H9 (cell line): ENCODE data around the gene SZT2. TPM values are rescaled to one million over a fixed set of nuclear protein-coding genes. Genes with fewer than 3 reads are reported as not detected.

Experiments used
- DNase-seq: peaks from one replicate; pipeline ENCODE4 v3.0.0-alpha.2; 2017
- H2AFZ ChIP-seq: one replicate; pipeline ENCODE4 v1.6.1; 2013; ENCODE audit warnings: mild to moderate bottlenecking, low read length, control low read depth, moderate library complexity
- H2AK5ac ChIP-seq: 2 replicates; pipeline ENCODE4 v1.6.1; 2013; ENCODE audit warnings: low read length, control low read depth, mixed read lengths; ENCODE audit not compliant: insufficient read length
- H2BK120ac ChIP-seq: one replicate; pipeline ENCODE4 v1.6.1; 2013; ENCODE audit warnings: low read depth, mild to moderate bottlenecking, low read length, control low read depth, inconsistent platforms; ENCODE audit not compliant: poor library complexity, severe bottlenecking
- H2BK12ac ChIP-seq: 2 replicates; pipeline ENCODE4 v1.6.1; 2013; ENCODE audit warnings: low read length, control low read depth, mixed read lengths, low read depth; ENCODE audit not compliant: insufficient read length
- H2BK15ac ChIP-seq: 2 replicates; pipeline ENCODE4 v1.6.1; 2013; ENCODE audit warnings: low read depth, low read length, control low read depth
- H2BK20ac ChIP-seq: one replicate; pipeline ENCODE4 v1.6.1; 2013; ENCODE audit warnings: low read depth, mild to moderate bottlenecking, low read length, control low read depth, inconsistent platforms; ENCODE audit not compliant: poor library complexity, severe bottlenecking
- H2BK5ac ChIP-seq: 2 replicates; pipeline ENCODE4 v1.6.1; 2013; ENCODE audit warnings: low read length, control low read depth, mixed read lengths; ENCODE audit not compliant: insufficient read length
- H3K14ac ChIP-seq: 2 replicates; pipeline ENCODE4 v1.6.1; 2013; ENCODE audit warnings: low read length, control low read depth; ENCODE audit not compliant: insufficient read depth
- H3K18ac ChIP-seq: 2 replicates; pipeline ENCODE4 v1.6.1; 2013; ENCODE audit warnings: low read depth, mild to moderate bottlenecking, mixed read lengths, low read length, control low read depth; ENCODE audit not compliant: insufficient read length
- H3K23ac ChIP-seq: 2 replicates; pipeline ENCODE4 v1.6.1; 2013; ENCODE audit warnings: low read length, control low read depth, mixed read lengths, low read depth; ENCODE audit not compliant: insufficient read length
- H3K23me2 ChIP-seq: 2 replicates; pipeline ENCODE4 v1.6.1; 2013; ENCODE audit warnings: low read depth, mild to moderate bottlenecking, mixed read lengths, low read length, control low read depth; ENCODE audit not compliant: insufficient read length, poor library complexity, severe bottlenecking
- H3K27ac ChIP-seq: 2 replicates; pipeline ENCODE4 v1.5.1; 2013; ENCODE audit warnings: low read length, control low read depth, mixed read lengths, low read depth; ENCODE audit not compliant: insufficient read length
- H3K27me3 ChIP-seq: 2 replicates; pipeline ENCODE4 v1.6.1; 2013; ENCODE audit warnings: low read length, control low read depth, inconsistent platforms; ENCODE audit not compliant: insufficient read depth
- H3K4ac ChIP-seq: 2 replicates; pipeline ENCODE4 v1.6.1; 2013; ENCODE audit warnings: low read depth, mild to moderate bottlenecking, control low read depth, inconsistent platforms, low read length, moderate library complexity
- H3K4me1 ChIP-seq: 2 replicates; pipeline ENCODE4 v1.6.1; 2013; ENCODE audit warnings: low read length, control low read depth, inconsistent platforms; ENCODE audit not compliant: insufficient read depth
- H3K4me2 ChIP-seq: 2 replicates; pipeline ENCODE4 v1.6.1; 2013; ENCODE audit warnings: low read length, control low read depth, mixed read lengths; ENCODE audit not compliant: insufficient read length, insufficient read depth
- H3K56ac ChIP-seq: 2 replicates; pipeline ENCODE4 v1.6.1; 2013; ENCODE audit warnings: low read depth, mild to moderate bottlenecking, mixed read lengths, low read length, control low read depth; ENCODE audit not compliant: insufficient read length
- H3K79me1 ChIP-seq: 2 replicates; pipeline ENCODE4 v1.6.1; 2013; ENCODE audit warnings: low read depth, mild to moderate bottlenecking, moderate library complexity, low read length, control low read depth, inconsistent platforms; ENCODE audit not compliant: insufficient read depth, poor library complexity, severe bottlenecking
- H3K79me2 ChIP-seq: 2 replicates; pipeline ENCODE4 v1.6.1; 2013; ENCODE audit warnings: low read length, control low read depth, inconsistent platforms; ENCODE audit not compliant: insufficient read depth
- H3K9ac ChIP-seq: 2 replicates; pipeline ENCODE4 v1.6.1; 2013; ENCODE audit warnings: low read length, control low read depth, mixed read lengths; ENCODE audit not compliant: insufficient read length; ENCODE audit errors: extremely low read depth
- H3K9me3 ChIP-seq: one replicate; pipeline ENCODE4 v1.6.1; 2013; ENCODE audit warnings: low read depth, low read length, inconsistent platforms; ENCODE audit not compliant: control insufficient read depth
- H3T11ph ChIP-seq: one replicate; pipeline ENCODE4 v1.6.1; 2013; ENCODE audit warnings: mild to moderate bottlenecking, low read length, control low read depth, inconsistent platforms
- H4K20me1 ChIP-seq: one replicate; pipeline ENCODE4 v1.6.1; 2013; ENCODE audit not compliant: control insufficient read depth, insufficient read length, insufficient read depth
- H4K5ac ChIP-seq: 2 replicates; pipeline ENCODE4 v1.6.1; 2013; ENCODE audit warnings: low read depth, mild to moderate bottlenecking, mixed read lengths, low read length, control low read depth; ENCODE audit not compliant: insufficient read length
- H4K8ac ChIP-seq: replicated peaks from 2 replicates; pipeline ENCODE4 v1.6.1; 2013; ENCODE audit warnings: low read length, control low read depth, mixed read lengths, low read depth; ENCODE audit not compliant: insufficient read length
- H4K91ac ChIP-seq: 2 replicates; pipeline ENCODE4 v1.6.1; 2013; ENCODE audit warnings: low read depth, mild to moderate bottlenecking, moderate library complexity, mixed read lengths, low read length, control low read depth; ENCODE audit not compliant: insufficient read length
- H3K27ac Mint-ChIP-seq, 3 experiments: 2 replicates in 2 of 3; 3 replicates in 1 of 3; pipeline ENCODE4 v1.8.0; 2020 to 2021; ENCODE audit warnings: mixed read lengths in 3 of 3, mild to moderate bottlenecking in 1 of 3, moderate library complexity in 1 of 3
- H3K27me3 Mint-ChIP-seq: 2 replicates; pipeline ENCODE4 v1.8.0; 2021; ENCODE audit warnings: low read depth, mild to moderate bottlenecking, moderate library complexity, mixed read lengths
- H3K36me3 Mint-ChIP-seq, 3 experiments: 2 replicates in 2 of 3; 3 replicates in 1 of 3; pipeline ENCODE4 v1.8.0; 2020 to 2021; ENCODE audit warnings: low read depth in 3 of 3, mixed read lengths in 3 of 3; ENCODE audit not compliant: insufficient read depth in 1 of 3
- H3K4me1 Mint-ChIP-seq, 2 experiments: 2 replicates each; pipeline ENCODE4 v1.8.0; 2020; ENCODE audit warnings: mixed read lengths in 2 of 2
- H3K4me3 Mint-ChIP-seq, 2 experiments: 2 replicates in 1 of 2; 3 replicates in 1 of 2; pipeline ENCODE4 v1.8.0; 2020 to 2021; ENCODE audit warnings: mild to moderate bottlenecking in 2 of 2, mixed read lengths in 2 of 2, moderate library complexity in 1 of 2
- H3K9me3 Mint-ChIP-seq, 2 experiments: 2 replicates in 1 of 2; 3 replicates in 1 of 2; pipeline ENCODE4 v1.8.0; 2020; ENCODE audit warnings: mild to moderate bottlenecking in 2 of 2, mixed read lengths in 2 of 2, moderate library complexity in 1 of 2
- CTCF ChIP-seq: fragments of 200-600 bp; sonication (generic); conservative IDR thresholded peaks from 3 replicates; pipeline ENCODE4 v1.8.0; 2021; ENCODE audit warnings: antibody characterized with exemption, mild to moderate bottlenecking
- WGBS: extraction: QIAGEN DNeasy Blood & Tissue Kit; methylation state at CpG from one replicate; pipeline ENCODE4 v1.1.7; 2013; ENCODE audit warnings: missing lambda C conversion rate, low lambda C conversion rate, mixed read lengths; ENCODE audit not compliant: insufficient read length; ENCODE audit errors: extremely low coverage; 5-methylcytosine and 5-hydroxymethylcytosine counted together
- total RNA-seq: library from RNA; stranded (reverse); gene quantifications from 2 replicates; pipeline ENCODE4 v1.2.1, GENCODE V29; 2021

SZT2 gene
- total RNA-seq, 1 experiment from 2014 or later, result 16.8 TPM

GRCh38 chr1:43367904-43368645 lies 21.6 kb upstream of the SZT2 start, which contains the start of gene ELOVL1:
TSS of gene ELOVL1 (minus strand) at chr1:43368011. CDS start at chr1:43365609, 2,402 bp downstream.
- Histone ChIP-seq H3K9me3 (no peaks in the 10 kb centered on the region), H3K4me2 (peak within 1 kb of the TSS; percentile 78), H3K9ac (peak within 1 kb of the TSS; percentile 55), H3K4ac (no peak within 1 kb of the TSS), H3K23ac (no peak within 1 kb of the TSS), H3K79me2 (no peaks in the 10 kb centered on the region; the same call in 1 of the 2 replicates), H2AK5ac (no peak within 1 kb of the TSS), H4K5ac (no peak within 1 kb of the TSS), H3K18ac (peak within 1 kb of the TSS; percentile 74), H4K8ac (no peak within 1 kb of the TSS), H4K20me1 (no peaks in the 10 kb centered on the region), H3K79me1 (no peaks in the 10 kb centered on the region), H2BK12ac (no peak within 1 kb of the TSS), H2BK20ac (no peak within 1 kb of the TSS), H2AFZ (no peak within 1 kb of the TSS), H4K91ac (no peak within 1 kb of the TSS), H3K23me2 (peaks cover 15% of the 10 kb centered on the region), H2BK15ac (no peak within 1 kb of the TSS), H3K27me3 (no peaks in the 10 kb centered on the region), H3K4me1 (no peaks in the 10 kb centered on the region; the same call in 1 of the 2 replicates), H3K27ac (no peak within 1 kb of the TSS), H3K14ac (peak within 1 kb of the TSS; percentile 53), H3K56ac (no peak within 1 kb of the TSS), H2BK5ac (no peak within 1 kb of the TSS), H3T11ph (no peak within 1 kb of the TSS), H2BK120ac (no peak within 1 kb of the TSS)
- peak; percentile 38; the same call in 2 of the 3 replicates for TF ChIP-seq CTCF
- DNase-seq, result peak; percentile 93
- peaks cover 23 to 36% of the 10 kb centered on the region in 2 experiments for H3K4me1 Mint-ChIP-seq
- WGBS, result no CpG with 5 or more reads among the region's 58 CpGs
- H3K27ac Mint-ChIP-seq, result peak within 1 kb of the TSS; percentile 44 to 96 (median 44)
- H3K4me3 Mint-ChIP-seq, result peak within 1 kb of the TSS; percentile 74 to 86
- H3K9me3 Mint-ChIP-seq, result no peaks in the 10 kb centered on the region
- no peaks in the 10 kb centered on the region for H3K27me3 Mint-ChIP-seq
- H3K36me3 Mint-ChIP-seq, result peaks cover 15 to 22% (median 18%) of the 10 kb centered on the region in 3 experiments; a peak in 6 of 7 replicates
